A549 (cell line): ENCODE data around the gene PPP1R14B. TPM values are rescaled to one million over a fixed set of nuclear protein-coding genes. Genes with fewer than 3 reads are reported as not detected.

ENCODE experiments used
- ATAC-seq, 2 experiments: fragments of 200-7000 bp in 1 of 2; fragments of >200 bp in 1 of 2; cut with Nextera tagmentation in 1 of 2; cut with Tn5 transposase in 1 of 2; 3 replicates each; pipeline versions ENCODE4 v1.8.0 to v1.9.1; 2018 to 2020; ENCODE audit warnings: mild to moderate bottlenecking in 1 of 2, moderate library complexity in 1 of 2
- CTCF ChIA-PET: fragments of 300-600 bp; sonication (Branson Sonifier 250); formaldehyde crosslinking; extraction: SDS; loops from one replicate; lab custom pipeline; 2021; ENCODE audit warnings: antibody characterized with exemption, inconsistent platforms; lab: Yijun Ruan, JAX
- POLR2A ChIA-PET: fragments of 350-600 bp; formaldehyde crosslinking; extraction: SDS; loops from one replicate; lab custom pipeline; 2021; ENCODE audit warnings: antibody characterized with exemption, inconsistent platforms; lab: Yijun Ruan, JAX
- DNase-seq, 2 experiments: peaks; one replicate each; pipeline versions ENCODE4 v3.0.0 to v3.0.0-alpha.2; 2011 to 2016; ENCODE audit warnings: low read depth in 1 of 2, low spot score in 1 of 2
- FAIRE-seq: peaks from 2 replicates; lab custom pipeline; 2011; peaks lifted over from hg19 to GRCh38; lab: Jason Lieb, UNC
- H3K27ac ChIP-seq, 2 experiments: fragments of >200 bp; sonication (Bioruptor Twin); formaldehyde crosslinking; 3 replicates each; pipeline ENCODE4 v1.5.1; 2016 to 2017
- H3K4me1 ChIP-seq: fragments of >200 bp; sonication (Bioruptor Twin); formaldehyde crosslinking; 3 replicates; pipeline ENCODE4 v1.6.1; 2016
- H3K4me2 ChIP-seq: fragments of >200 bp; sonication (Bioruptor Twin); formaldehyde crosslinking; 3 replicates; pipeline ENCODE4 v1.6.1; 2016
- H3K4me3 ChIP-seq: fragments of >200 bp; sonication (Bioruptor Twin); formaldehyde crosslinking; 3 replicates; pipeline ENCODE4 v1.5.1; 2016
- H3K9me3 ChIP-seq: fragments of >200 bp; sonication (Bioruptor Twin); formaldehyde crosslinking; 3 replicates; pipeline ENCODE4 v1.6.1; 2016
- CBX2 ChIP-seq: fragments of 200-600 bp; sonication (generic); IDR thresholded peaks from 2 replicates; pipeline ENCODE4 v1.6.1; 2016; ENCODE audit warnings: low read depth, mild to moderate bottlenecking, borderline replicate concordance
- CBX8 ChIP-seq: fragments of 200-600 bp; sonication (generic); IDR thresholded peaks from 2 replicates; pipeline ENCODE4 v1.6.1; 2016
- CEBPB ChIP-seq, 2 experiments: fragments of >200 bp in 1 of 2; sonication (Bioruptor Twin) in 1 of 2; formaldehyde crosslinking in 1 of 2; IDR thresholded peaks; 2 replicates each; pipeline ENCODE4 v1.6.1; 2012 to 2016
- CHD2 ChIP-seq: fragments of 150-350 bp; IDR thresholded peaks from 2 replicates; pipeline ENCODE4 v1.6.1; 2014; ENCODE audit warnings: low read length; ENCODE audit not compliant: partially characterized antibody
- CHD4 ChIP-seq: fragments of 200-600 bp; sonication (generic); IDR thresholded peaks from 2 replicates; pipeline ENCODE4 v1.6.1; 2016; ENCODE audit warnings: antibody characterized with exemption, mild to moderate bottlenecking, borderline replicate concordance
- EHMT2 ChIP-seq: fragments of 200-600 bp; sonication (generic); IDR thresholded peaks from 2 replicates; pipeline ENCODE4 v1.6.1; 2016; ENCODE audit warnings: antibody characterized with exemption, low read depth, mild to moderate bottlenecking, moderate library complexity
- FOXS1 ChIP-seq: fragments of 250-450 bp; sonication (Bioruptor Pico); IDR thresholded peaks from 2 replicates; pipeline ENCODE4 v1.5.0; 2020; ENCODE audit warnings: mild to moderate bottlenecking, moderate library complexity
- HDAC2 ChIP-seq: fragments of 200-600 bp; sonication (generic); IDR thresholded peaks from 2 replicates; pipeline ENCODE4 v1.6.1; 2016
- HEYL ChIP-seq: fragments of 250-450 bp; sonication (Bioruptor Pico); IDR thresholded peaks from 2 replicates; pipeline ENCODE4 v1.8.0; 2021; ENCODE audit warnings: mild to moderate bottlenecking, moderate library complexity
- HOXA7 ChIP-seq: fragments of 250-450 bp; sonication (Bioruptor Pico); IDR thresholded peaks from 2 replicates; pipeline ENCODE4 v1.5.0; 2020; ENCODE audit warnings: mild to moderate bottlenecking, moderate library complexity
- KDM1A ChIP-seq: fragments of 200-600 bp; sonication (generic); IDR thresholded peaks from 2 replicates; pipeline ENCODE4 v1.6.1; 2016; ENCODE audit warnings: low read depth, mild to moderate bottlenecking
- KDM5A ChIP-seq: fragments of 200-600 bp; sonication (generic); IDR thresholded peaks from 2 replicates; pipeline ENCODE4 v1.6.1; 2016; ENCODE audit warnings: antibody characterized with exemption, mild to moderate bottlenecking
- NFE2L2 ChIP-seq: fragments of 150-350 bp; conservative IDR thresholded peaks from 2 replicates; pipeline ENCODE4 v1.6.1; 2014; ENCODE audit warnings: low read length
- NR3C1 ChIP-seq: fragments of >200 bp; sonication (Bioruptor Twin); formaldehyde crosslinking; IDR thresholded peaks from 3 replicates; pipeline ENCODE4 v1.6.1; 2017
- PHF8 ChIP-seq: fragments of 200-600 bp; sonication (generic); IDR thresholded peaks from 2 replicates; pipeline ENCODE4 v1.6.1; 2016; ENCODE audit warnings: low read depth, mild to moderate bottlenecking, antibody characterized with exemption, moderate library complexity, borderline replicate concordance
- POLR2A ChIP-seq: IDR thresholded peaks from 2 replicates; pipeline ENCODE4 v1.6.1; 2012; ENCODE audit warnings: mild to moderate bottlenecking, low read length
- RAD21 ChIP-seq, 2 experiments: fragments of >200 bp in 1 of 2; sonication (Bioruptor Twin) in 1 of 2; formaldehyde crosslinking in 1 of 2; IDR thresholded peaks in 1 of 2; conservative IDR thresholded peaks in 1 of 2; 2 replicates in 1 of 2; 3 replicates in 1 of 2; pipeline ENCODE4 v1.6.1; 2012 to 2018; ENCODE audit warnings: inconsistent platforms in 1 of 2
- RARB ChIP-seq: fragments of 250-450 bp; sonication (Bioruptor Pico); IDR thresholded peaks from 2 replicates; pipeline ENCODE4 v1.8.0; 2021; ENCODE audit warnings: mild to moderate bottlenecking, moderate library complexity
- RFX5 ChIP-seq: fragments of 450-650 bp; IDR thresholded peaks from 2 replicates; pipeline ENCODE4 v1.7.1; 2014; ENCODE audit warnings: antibody characterized with exemption, mild to moderate bottlenecking, moderate library complexity
- RNF2 ChIP-seq: fragments of 200-600 bp; sonication (generic); IDR thresholded peaks from 2 replicates; pipeline ENCODE4 v1.6.1; 2016; ENCODE audit warnings: low read depth, mild to moderate bottlenecking, antibody characterized with exemption, moderate library complexity, borderline replicate concordance
- SMC3 ChIP-seq: fragments of >200 bp; sonication (Bioruptor Twin); formaldehyde crosslinking; IDR thresholded peaks from 3 replicates; pipeline ENCODE4 v1.6.1; 2018; ENCODE audit warnings: inconsistent platforms
- SREBF2 ChIP-seq: fragments of 450-650 bp; IDR thresholded peaks from 2 replicates; pipeline ENCODE4 v1.6.1; 2014; ENCODE audit warnings: mild to moderate bottlenecking, moderate library complexity
- ZC3H11A ChIP-seq: fragments of 450-650 bp; IDR thresholded peaks from 2 replicates; pipeline ENCODE4 v1.6.1; 2014; ENCODE audit warnings: antibody characterized with exemption, mild to moderate bottlenecking
- WGBS: methylation state at CpG from one replicate; pipeline ENCODE4 v1.1.6; 2017; ENCODE audit errors: missing lambda C conversion rate; 5-methylcytosine and 5-hydroxymethylcytosine counted together
- polyA plus RNA-seq, 4 experiments: library from polyadenylated mRNA; depleted of rRNA in 3 of 4; stranded (reverse); fragments of >200 nt; fragmentation: RNase III in 1 of 4; extraction: RNeasy Plus Mini Kit Qiagen cat#74134 plus additional on column Dnase treatment in 1 of 4; gene quantifications; 2 replicates in 3 of 4; 3 replicates in 1 of 4; pipeline ENCODE4 v1.2.3, GENCODE V29; 2011 to 2017
- TF ChIP-seq, protein P1 (sequence below): fragments of 450-650 bp; IDR thresholded peaks from 2 replicates; pipeline ENCODE4 v1.6.1; 2014; ENCODE audit warnings: antibody characterized with exemption
- TF ChIP-seq, protein P2 (sequence below): IDR thresholded peaks from 2 replicates; pipeline ENCODE4 v1.6.1; 2012
- TF ChIP-seq, protein P3 (sequence below): fragments of 250-450 bp; sonication (Bioruptor Pico); IDR thresholded peaks from 2 replicates; pipeline ENCODE4 v1.5.0; 2020; ENCODE audit warnings: low read depth, mild to moderate bottlenecking, moderate library complexity
- TF ChIP-seq, protein P4 (sequence below): fragments of >200 bp; sonication (Bioruptor Twin); formaldehyde crosslinking; IDR thresholded peaks from 3 replicates; pipeline ENCODE4 v1.6.1; 2016
- TF ChIP-seq, protein P5 (sequence below): fragments of 250-450 bp; sonication (Bioruptor Pico); IDR thresholded peaks from 2 replicates; pipeline ENCODE4 v1.5.0; 2021; ENCODE audit warnings: mild to moderate bottlenecking, moderate library complexity, borderline replicate concordance

PPP1R14B gene
- polyA plus RNA-seq, 2 of the 4 experiments (the other 2 are of a cell fraction), result 152 to 154 TPM

DNA sequence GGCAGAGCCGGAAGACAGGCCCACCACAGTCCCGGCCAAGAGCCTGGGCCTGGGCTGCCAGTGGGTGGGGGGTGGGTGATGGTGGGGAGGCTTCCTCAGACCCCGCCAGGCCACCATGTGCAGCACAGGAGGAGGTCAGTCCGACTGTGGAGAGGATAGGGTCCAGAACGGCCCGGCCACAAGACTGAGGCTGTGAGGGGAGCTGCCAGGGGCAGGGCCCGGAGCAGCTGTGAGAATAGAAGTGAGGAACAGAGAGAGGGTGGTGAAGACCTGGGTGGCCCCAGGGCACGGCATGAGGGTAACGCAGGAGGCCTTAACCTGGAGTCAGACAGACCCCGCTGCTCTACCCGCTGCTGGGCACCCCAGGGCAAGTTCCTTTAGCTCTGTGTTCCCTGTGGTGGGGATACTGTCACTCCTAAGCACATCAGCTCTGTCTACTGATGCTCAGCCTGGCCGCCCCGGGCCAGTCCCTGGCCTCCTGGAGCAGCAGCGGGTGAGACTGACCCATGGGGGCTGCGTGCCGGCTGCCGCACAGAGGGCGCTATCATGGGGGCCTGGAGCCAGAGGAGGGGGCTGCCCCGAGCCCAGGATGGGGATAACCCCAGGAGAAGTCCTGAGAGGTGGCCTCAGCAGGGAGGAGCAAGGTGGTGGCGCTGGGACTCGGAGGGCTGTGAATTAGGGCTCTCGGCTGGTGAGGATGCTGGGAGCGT, 38.5 kb downstream of the PPP1R14B start:
- Histone ChIP-seq H3K4me1 (peaks cover 9% of the 10 kb centered on the region; the same call in 1 of the 3 replicates), H3K9me3 (no peaks in the 10 kb centered on the region), H3K27ac (peak overlapping the region in 1 of 2 experiments; percentile 34; a peak in 1 of 6 replicates), H3K4me3 (no peak overlapping the region), H3K4me2 (no peak overlapping the region)
- TF ChIP-seq FOXS1 (no peak), CHD2 (no peak), RARB (CRISPR knock-in tag) (no peak), ZC3H11A (no peak), KDM1A (no peak), RNF2 (no peak), NFE2L2 (no peak), POLR2A (no peak), CHD4 (no peak), HEYL (CRISPR knock-in tag) (no peak), PHF8 (no peak), SMC3 (no peak), KDM5A (no peak), RAD21 (conservative IDR thresholded peaks at IDR 0.05 in 1 of 2, IDR thresholded peaks at IDR 0.05 in 1 of 2) (no peak)
- TF ChIP-seq, protein P1, sequence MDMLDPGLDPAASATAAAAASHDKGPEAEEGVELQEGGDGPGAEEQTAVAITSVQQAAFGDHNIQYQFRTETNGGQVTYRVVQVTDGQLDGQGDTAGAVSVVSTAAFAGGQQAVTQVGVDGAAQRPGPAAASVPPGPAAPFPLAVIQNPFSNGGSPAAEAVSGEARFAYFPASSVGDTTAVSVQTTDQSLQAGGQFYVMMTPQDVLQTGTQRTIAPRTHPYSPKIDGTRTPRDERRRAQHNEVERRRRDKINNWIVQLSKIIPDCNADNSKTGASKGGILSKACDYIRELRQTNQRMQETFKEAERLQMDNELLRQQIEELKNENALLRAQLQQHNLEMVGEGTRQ, result no peak
- TF ChIP-seq, protein P2, sequence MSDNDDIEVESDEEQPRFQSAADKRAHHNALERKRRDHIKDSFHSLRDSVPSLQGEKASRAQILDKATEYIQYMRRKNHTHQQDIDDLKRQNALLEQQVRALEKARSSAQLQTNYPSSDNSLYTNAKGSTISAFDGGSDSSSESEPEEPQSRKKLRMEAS, result no peak
- TF ChIP-seq, protein P3, sequence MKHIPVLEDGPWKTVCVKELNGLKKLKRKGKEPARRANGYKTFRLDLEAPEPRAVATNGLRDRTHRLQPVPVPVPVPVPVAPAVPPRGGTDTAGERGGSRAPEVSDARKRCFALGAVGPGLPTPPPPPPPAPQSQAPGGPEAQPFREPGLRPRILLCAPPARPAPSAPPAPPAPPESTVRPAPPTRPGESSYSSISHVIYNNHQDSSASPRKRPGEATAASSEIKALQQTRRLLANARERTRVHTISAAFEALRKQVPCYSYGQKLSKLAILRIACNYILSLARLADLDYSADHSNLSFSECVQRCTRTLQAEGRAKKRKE (CRISPR knock-in tag), result no peak
- ChIA-PET CTCF (interaction anchor here (1.4 to 20.3 kb wide), 5 partner anchors 12 to 94 kb away, joined by 3 to 254 read pairs (median 29); partner anchors contain the start of genes CATSPERZ, DNAJC4, NUDT22 and PLCB3), POLR2A (no interaction called here)
- FAIRE-seq (no peak), ATAC-seq (no peak), DNase-seq (no peak)
- WGBS, result over 99% methylated on average over 12 of the region's 23 CpGs

DNA sequence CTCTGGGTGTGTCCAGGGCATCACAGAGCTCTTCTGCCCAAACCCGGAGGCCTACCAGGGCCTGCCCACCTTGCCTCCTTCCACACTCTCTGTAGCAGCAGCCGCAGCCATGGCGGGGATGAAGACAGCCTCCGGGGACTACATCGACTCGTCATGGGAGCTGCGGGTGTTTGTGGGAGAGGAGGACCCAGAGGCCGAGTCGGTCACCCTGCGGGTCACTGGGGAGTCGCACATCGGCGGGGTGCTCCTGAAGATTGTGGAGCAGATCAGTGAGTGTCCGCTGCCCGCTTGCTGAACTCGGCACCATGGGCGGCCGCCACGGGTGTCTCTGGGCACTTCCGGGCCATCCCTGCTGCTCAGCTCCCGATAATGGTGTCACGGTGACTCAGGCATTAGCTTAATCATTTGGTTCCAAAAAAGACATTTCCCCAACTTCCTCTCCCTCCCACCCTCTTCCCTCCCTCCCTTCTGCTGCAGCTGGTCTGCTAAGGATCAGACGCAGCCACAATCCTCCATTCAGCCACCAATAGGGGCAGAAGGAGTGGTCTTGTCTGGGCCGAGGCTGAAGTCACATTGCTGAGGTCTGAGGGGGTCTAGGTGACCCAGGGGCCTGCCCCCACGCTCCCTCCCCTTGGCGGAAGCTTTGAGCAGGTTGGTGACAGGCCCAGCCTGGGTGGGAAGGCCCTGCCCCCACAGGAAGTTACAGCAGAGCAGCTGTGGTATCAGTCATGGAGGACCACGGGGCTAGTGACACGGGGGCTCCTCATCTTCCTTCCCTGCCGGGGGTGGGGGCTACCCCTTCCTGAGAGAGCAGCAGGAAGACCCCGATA, 39.3 kb downstream of the PPP1R14B start:
- Histone ChIP-seq H3K9me3 (no peaks in the 10 kb centered on the region), H3K4me3 (no peak overlapping the region), H3K4me1 (peaks cover 9% of the 10 kb centered on the region; the same call in 1 of the 3 replicates), H3K27ac (peak overlapping the region in 1 of 2 experiments; percentile 34; a peak in 1 of 6 replicates), H3K4me2 (no peak overlapping the region)
- WGBS, result 87% methylated on average over 24 of the region's 30 CpGs
- ChIA-PET CTCF (interaction anchor here (1.1 to 20.3 kb wide), 7 partner anchors 13 to 95 kb away, joined by 3 to 254 read pairs (median 27); partner anchors contain the start of genes CATSPERZ, DNAJC4, NUDT22 and PLCB3), POLR2A (no interaction called here)
- no peak for DNase-seq
- no peak for FAIRE-seq
- no peak for ATAC-seq
- TF ChIP-seq, protein P2, result no peak
- TF ChIP-seq CBX2 (no peak), POLR2A (no peak), HDAC2 (no peak), CEBPB (IDR thresholded peaks at IDR 0.05) (no peak), ZC3H11A (no peak), NR3C1 (no peak), CBX8 (no peak), SREBF2 (no peak), EHMT2 (no peak), RFX5 (no peak), SMC3 (no peak), HOXA7 (CRISPR knock-in tag) (no peak)
- TF ChIP-seq, protein P4, sequence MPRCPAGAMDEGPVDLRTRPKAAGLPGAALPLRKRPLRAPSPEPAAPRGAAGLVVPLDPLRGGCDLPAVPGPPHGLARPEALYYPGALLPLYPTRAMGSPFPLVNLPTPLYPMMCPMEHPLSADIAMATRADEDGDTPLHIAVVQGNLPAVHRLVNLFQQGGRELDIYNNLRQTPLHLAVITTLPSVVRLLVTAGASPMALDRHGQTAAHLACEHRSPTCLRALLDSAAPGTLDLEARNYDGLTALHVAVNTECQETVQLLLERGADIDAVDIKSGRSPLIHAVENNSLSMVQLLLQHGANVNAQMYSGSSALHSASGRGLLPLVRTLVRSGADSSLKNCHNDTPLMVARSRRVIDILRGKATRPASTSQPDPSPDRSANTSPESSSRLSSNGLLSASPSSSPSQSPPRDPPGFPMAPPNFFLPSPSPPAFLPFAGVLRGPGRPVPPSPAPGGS, result no peak
- TF ChIP-seq, protein P5, sequence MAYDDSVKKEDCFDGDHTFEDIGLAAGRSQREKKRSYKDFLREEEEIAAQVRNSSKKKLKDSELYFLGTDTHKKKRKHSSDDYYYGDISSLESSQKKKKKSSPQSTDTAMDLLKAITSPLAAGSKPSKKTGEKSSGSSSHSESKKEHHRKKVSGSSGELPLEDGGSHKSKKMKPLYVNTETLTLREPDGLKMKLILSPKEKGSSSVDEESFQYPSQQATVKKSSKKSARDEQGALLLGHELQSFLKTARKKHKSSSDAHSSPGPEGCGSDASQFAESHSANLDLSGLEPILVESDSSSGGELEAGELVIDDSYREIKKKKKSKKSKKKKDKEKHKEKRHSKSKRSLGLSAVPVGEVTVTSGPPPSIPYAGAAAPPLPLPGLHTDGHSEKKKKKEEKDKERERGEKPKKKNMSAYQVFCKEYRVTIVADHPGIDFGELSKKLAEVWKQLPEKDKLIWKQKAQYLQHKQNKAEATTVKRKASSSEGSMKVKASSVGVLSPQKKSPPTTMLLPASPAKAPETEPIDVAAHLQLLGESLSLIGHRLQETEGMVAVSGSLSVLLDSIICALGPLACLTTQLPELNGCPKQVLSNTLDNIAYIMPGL (CRISPR knock-in tag), result no peak
- TF ChIP-seq, protein P1, result no peak
- TF ChIP-seq, protein P3 (CRISPR knock-in tag), result no peak
